Body of pancreas (tissue), 4 donors: Measurements from ENCODE around the gene IQCM. TPM values are rescaled to one million over a fixed set of nuclear protein-coding genes. Genes with fewer than 3 reads are reported as not detected.
"Not testable (repeated sequence)": the region's sequence is repeated elsewhere in the genome, so short reads cannot be mapped to it uniquely, and the experiment has no call there.

Experiments used
- ATAC-seq: fragments of 150-250 bp; one replicate; pipeline ENCODE4 v1.9.1; 2016
- DNase-seq, 4 donors: peaks; one replicate each; pipeline ENCODE4 v3.0.0-alpha.2; 2019
- H3K27ac ChIP-seq, 4 donors: fragments of 200-600 bp; sonication (generic); 1 replicate in 3 of 4; 2 replicates in 1 of 4; pipeline versions ENCODE4 v1.5.1 to v1.6.1; 2016 to 2019; ENCODE audit warnings: mild to moderate bottlenecking in 1 of 4, mixed read lengths in 1 of 4, moderate library complexity in 1 of 4
- H3K27me3 ChIP-seq, 2 donors: fragments of 200-600 bp; sonication (generic); one replicate each; pipeline ENCODE4 v1.6.0; 2016; ENCODE audit warnings: mild to moderate bottlenecking in 1 of 2
- H3K36me3 ChIP-seq, 2 donors: fragments of 200-600 bp; sonication (generic); replicated peaks in 1 of 2; 2 replicates each; pipeline ENCODE4 v1.5.1; 2016; ENCODE audit warnings: low read depth in 2 of 2; ENCODE audit not compliant: insufficient read depth in 1 of 2
- H3K4me1 ChIP-seq: fragments of 200-600 bp; sonication (generic); one replicate; pipeline ENCODE4 v1.6.0; 2016
- H3K4me3 ChIP-seq, 2 donors: fragments of 200-600 bp; sonication (generic); 1 replicate in 1 of 2; 2 replicates in 1 of 2; pipeline ENCODE4 v1.5.1; 2016 to 2019
- H3K9me3 ChIP-seq, 3 donors: fragments of 200-600 bp; sonication (generic); 1 replicate in 2 of 3; 2 replicates in 1 of 3; pipeline ENCODE4 v1.5.1; 2016
- CTCF ChIP-seq, 7 experiments: fragments of 450-650 bp in 4 of 7; fragments of 200-600 bp in 3 of 7; sonication (generic) in 3 of 7; IDR thresholded peaks; one replicate each; pipeline ENCODE4 v1.5.1; 2016 to 2019; ENCODE audit warnings: antibody characterized with exemption in 7 of 7
- POLR2A ChIP-seq, 3 donors: fragments of 450-650 bp; IDR thresholded peaks; one replicate each; pipeline ENCODE4 v1.6.1; 2016; ENCODE audit warnings: antibody characterized with exemption in 3 of 3, mild to moderate bottlenecking in 2 of 3
- WGBS, 2 donors: methylation state at CpG; one replicate each; pipeline ENCODE4 v1.1.5; 2017; 5-methylcytosine and 5-hydroxymethylcytosine counted together
- intact Hi-C: fragments of 100-400 bp; cut with DNase I; formaldehyde crosslinking; loops from one replicate; pipeline ENCODE4 v1.15.1; 2023
- total RNA-seq, 2 donors: library from RNA; depleted of rRNA; stranded (reverse); fragments of >200 nt; gene quantifications; one replicate each; pipeline ENCODE4 v1.1.0, GENCODE V29; 2016

IQCM gene
- total RNA-seq, 2 donors from 2014 or later: not detected

GRCh38 chr4:149513081-149513480 is 302.6 kb downstream of the IQCM start:
- ATAC-seq: no peak
- intact Hi-C loops: no loop called here
- no peak for DNase-seq
- Histone ChIP-seq H3K9me3 (no peaks in the 10 kb centered on the region), H3K27me3 (no peaks in the 10 kb centered on the region), H3K4me3 (no peak overlapping the region), H3K36me3 (no peaks in the 10 kb centered on the region), H3K27ac (no peak overlapping the region), H3K4me1 (no peaks in the 10 kb centered on the region)
- no peak for TF ChIP-seq POLR2A (IDR thresholded peaks at IDR 0.05)
- no peak for TF ChIP-seq CTCF (IDR thresholded peaks at IDR 0.05)

GRCh38 chr4:149512501-149512900 is 303.1 kb downstream of the IQCM start:
- intact Hi-C loops: no loop called here
- 24 to 36% methylated on average over 1 of the region's 1 CpG for WGBS, 2 donors
- H3K36me3 ChIP-seq: no peaks in the 10 kb centered on the region

GRCh38 chr4:149511558-149512298 is 303.9 kb downstream of the IQCM start:
- Histone ChIP-seq H3K36me3 (no peaks in the 10 kb centered on the region), H3K27me3 (no peaks in the 10 kb centered on the region), H3K4me3 (no peak overlapping the region), H3K9me3 (no peaks in the 10 kb centered on the region), H3K4me1 (no peaks in the 10 kb centered on the region), H3K27ac (no peak overlapping the region)
- intact Hi-C loops: no loop called here
- TF ChIP-seq CTCF (IDR thresholded peaks at IDR 0.05): no peak
- no peak for TF ChIP-seq POLR2A (IDR thresholded peaks at IDR 0.05)
- ATAC-seq: no peak
- DNase-seq: no peak
- 87 to 89% methylated on average over 2 of the region's 2 CpGs for WGBS, 2 donors

More at GRCh38 chr4:149512501-149512900, 303.1 kb downstream of the IQCM start:
- no peak overlapping the region for H3K27ac ChIP-seq
- no peaks in the 10 kb centered on the region for H3K27me3 ChIP-seq
- ATAC-seq (no peak), DNase-seq (no peak)
- H3K4me3 ChIP-seq: no peak overlapping the region
- H3K9me3 ChIP-seq: no peaks in the 10 kb centered on the region
- H3K4me1 ChIP-seq: no peaks in the 10 kb centered on the region
- no peak for TF ChIP-seq CTCF (IDR thresholded peaks at IDR 0.05)
- TF ChIP-seq POLR2A (IDR thresholded peaks at IDR 0.05): no peak

DNA sequence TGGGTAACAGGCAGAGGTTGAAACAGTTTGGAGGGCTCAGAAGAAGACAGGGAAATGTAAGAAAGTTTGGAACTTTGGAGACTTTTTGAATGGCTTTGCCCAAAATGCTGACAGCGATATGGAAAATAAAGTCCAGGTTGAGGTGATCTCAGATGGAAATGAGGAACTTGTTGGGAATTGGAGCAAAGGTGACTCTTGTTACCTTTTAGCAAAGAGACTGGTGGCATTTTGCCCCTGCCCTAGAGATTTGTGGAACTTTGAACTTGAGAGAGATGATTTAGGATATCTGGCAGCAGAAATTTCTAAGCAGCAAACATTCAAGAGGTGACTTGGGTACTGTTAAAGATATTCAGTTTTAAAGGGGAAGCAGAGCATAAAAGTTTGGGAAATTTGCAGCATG is 308.3 kb downstream of the IQCM start:
- 85 to 97% methylated on average over 1 of the region's 1 CpG for WGBS, 2 donors
- H3K36me3 ChIP-seq, intact Hi-C loops, H3K9me3 ChIP-seq, DNase-seq, ATAC-seq, H3K4me1 ChIP-seq, H3K27ac ChIP-seq, H3K4me3 ChIP-seq, H3K27me3 ChIP-seq: not testable (repeated sequence)

- intact Hi-C loops: no loop called here
- no peaks in the 10 kb centered on the region for H3K4me1 ChIP-seq
- no peak for ATAC-seq
- no peak for TF ChIP-seq CTCF (IDR thresholded peaks at IDR 0.05)
- TF ChIP-seq POLR2A (IDR thresholded peaks at IDR 0.05): no peak
- 66 to 67% methylated on average over 2 of the region's 2 CpGs for whole genome bisulfite sequencing, 2 donors
- H3K36me3 ChIP-seq: no peaks in the 10 kb centered on the region
- no peak overlapping the region for H3K27ac ChIP-seq
- H3K4me3 ChIP-seq: no peak overlapping the region
- no peaks in the 10 kb centered on the region for H3K9me3 ChIP-seq
- no peaks in the 10 kb centered on the region for H3K27me3 ChIP-seq
- DNase-seq: no peak
Measured at GRCh38 chr4:149500806-149501205, 314.8 kb downstream of the IQCM start.
